ENCODE data around the gene GTF2F2.

DNA sequence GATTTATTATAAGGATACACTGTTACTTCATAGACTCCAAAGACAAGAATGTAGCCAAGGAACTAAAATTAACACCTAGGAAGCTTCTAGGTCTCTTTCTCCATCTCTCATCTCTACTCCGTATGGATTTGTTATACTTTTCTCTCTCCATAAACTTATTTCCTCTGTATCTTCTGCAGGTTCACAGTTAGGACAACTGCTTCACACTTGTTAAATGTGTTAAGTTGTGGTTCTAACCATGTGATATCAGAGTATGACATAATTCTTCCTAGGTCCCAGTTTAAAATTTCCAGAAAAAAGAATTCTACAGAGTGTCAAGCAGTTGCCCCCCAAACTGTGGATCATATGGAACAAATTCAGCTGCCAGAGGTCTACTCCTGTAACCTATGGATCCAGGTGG, 42.3 kb upstream of the GTF2F2 start:
- TF ChIP-seq, protein P1, sequence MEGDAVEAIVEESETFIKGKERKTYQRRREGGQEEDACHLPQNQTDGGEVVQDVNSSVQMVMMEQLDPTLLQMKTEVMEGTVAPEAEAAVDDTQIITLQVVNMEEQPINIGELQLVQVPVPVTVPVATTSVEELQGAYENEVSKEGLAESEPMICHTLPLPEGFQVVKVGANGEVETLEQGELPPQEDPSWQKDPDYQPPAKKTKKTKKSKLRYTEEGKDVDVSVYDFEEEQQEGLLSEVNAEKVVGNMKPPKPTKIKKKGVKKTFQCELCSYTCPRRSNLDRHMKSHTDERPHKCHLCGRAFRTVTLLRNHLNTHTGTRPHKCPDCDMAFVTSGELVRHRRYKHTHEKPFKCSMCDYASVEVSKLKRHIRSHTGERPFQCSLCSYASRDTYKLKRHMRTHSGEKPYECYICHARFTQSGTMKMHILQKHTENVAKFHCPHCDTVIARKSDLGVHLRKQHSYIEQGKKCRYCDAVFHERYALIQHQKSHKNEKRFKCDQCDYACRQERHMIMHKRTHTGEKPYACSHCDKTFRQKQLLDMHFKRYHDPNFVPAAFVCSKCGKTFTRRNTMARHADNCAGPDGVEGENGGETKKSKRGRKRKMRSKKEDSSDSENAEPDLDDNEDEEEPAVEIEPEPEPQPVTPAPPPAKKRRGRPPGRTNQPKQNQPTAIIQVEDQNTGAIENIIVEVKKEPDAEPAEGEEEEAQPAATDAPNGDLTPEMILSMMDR (IDR thresholded peaks at IDR 0.05), result no peak
- TF ChIP-seq EZH2 (IDR thresholded peaks at IDR 0.05; ENCODE audit: borderline replicate concordance, insufficient read depth, low read depth, low read length, poor library complexity, severe bottlenecking), result no peak
